Subcutaneous adipose tissue (tissue), 4 donors: Measurements from ENCODE around the gene RBM20. TPM values are rescaled to one million over a fixed set of nuclear protein-coding genes. Genes with fewer than 3 reads are reported as not detected.

Experiments used
- CTCF ChIP-seq: fragments of 450-650 bp; IDR thresholded peaks from one replicate; pipeline ENCODE4 v1.5.1; 2016; ENCODE audit warnings: low read depth, mild to moderate bottlenecking, control low read depth, antibody characterized with exemption, moderate library complexity
- total RNA-seq, 4 donors: library from RNA; depleted of rRNA; stranded (reverse); fragments of >200 nt; gene quantifications; one replicate each; pipeline ENCODE4 v1.1.0, GENCODE V29; 2016

RBM20 gene
- total RNA-seq, 4 donors from 2014 or later: 0.88 to 10.3 (median 3.5) TPM

DNA sequence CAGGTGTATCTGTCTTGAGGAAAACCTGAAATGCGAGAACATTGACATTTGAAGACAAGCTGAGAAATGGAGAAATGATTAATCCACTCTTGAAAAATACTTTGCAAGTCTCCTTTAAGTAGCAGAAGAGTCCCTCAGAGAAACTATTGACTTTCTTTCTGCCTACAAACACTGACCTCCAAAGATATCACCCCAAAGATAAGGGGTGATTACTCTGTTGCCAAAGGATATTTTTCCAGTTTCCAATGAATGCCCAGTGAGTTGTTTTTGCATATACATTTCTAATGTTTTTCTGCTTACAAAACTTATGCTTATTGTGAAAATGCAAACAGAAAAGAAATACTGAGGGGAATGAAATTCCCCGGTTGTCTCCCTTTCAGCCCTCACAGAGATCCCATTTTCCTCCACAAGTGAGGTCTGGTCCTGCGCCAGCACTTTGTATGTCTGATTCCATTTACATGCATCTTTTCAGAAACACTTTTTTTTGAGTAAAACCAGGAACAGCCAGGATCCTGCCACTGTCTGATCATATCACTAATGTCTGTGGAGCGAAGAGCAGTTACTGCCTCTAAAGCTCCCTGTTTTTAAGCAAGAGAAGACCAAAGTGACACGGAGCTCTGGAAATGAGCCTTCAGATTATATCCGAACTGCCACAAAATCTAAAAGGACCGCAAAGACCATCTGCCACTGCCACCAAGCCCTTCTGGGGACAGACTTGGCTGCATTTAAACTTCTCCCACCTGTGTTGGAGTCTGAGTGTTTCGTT is 144.7 kb downstream of the RBM20 start:
- no peak for TF ChIP-seq CTCF

- no peak for TF ChIP-seq CTCF
Observed at GRCh38 chr10:110789604-110790433, 145.7 kb downstream of the RBM20 start.

DNA sequence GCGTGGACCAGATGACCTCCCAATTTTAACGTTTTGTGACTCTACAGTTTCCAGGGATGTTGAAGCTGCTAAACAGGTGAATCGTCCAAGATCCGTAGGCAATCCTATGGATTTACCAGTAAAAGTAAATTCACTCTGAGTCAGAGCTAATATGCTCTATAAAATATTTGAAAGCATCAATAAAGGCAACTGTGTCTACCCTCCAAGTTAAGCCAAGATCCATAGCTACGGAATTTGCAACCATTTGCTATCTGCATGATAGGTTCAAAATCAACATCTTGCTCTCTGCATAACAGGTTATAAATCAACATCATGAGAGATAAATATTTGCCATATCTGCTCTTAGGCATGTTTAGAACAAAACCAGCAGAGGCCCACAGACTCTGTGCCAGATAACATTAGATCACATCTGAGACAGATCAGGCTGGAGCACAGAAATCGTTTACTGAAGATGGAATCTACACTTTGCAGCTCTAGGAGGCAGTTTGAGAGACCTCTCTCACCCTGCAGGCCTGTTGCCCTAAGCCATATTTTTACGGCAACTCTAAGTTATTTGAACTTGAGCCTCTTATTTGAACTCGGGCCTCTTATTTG is 146.9 kb downstream of the RBM20 start:
- TF ChIP-seq CTCF: no peak

- TF ChIP-seq CTCF: no peak
Observed at GRCh38 chr10:110791541-110792073, 147.5 kb downstream of the RBM20 start.

GRCh38 chr10:110792476-110793125 is 148.5 kb downstream of the RBM20 start:
- TF ChIP-seq CTCF: no peak

- TF ChIP-seq CTCF: no peak
Observed at GRCh38 chr10:110793128-110793812, 149.1 kb downstream of the RBM20 start.
